NOMO-1 (cell line): ENCODE data around the gene HOTAIR.

ENCODE experiments used
- DNase-seq, 2 experiments: peaks; one replicate each; lab custom pipeline; 2025; ENCODE audit not compliant: unreplicated experiment in 2 of 2; lab: John Stamatoyannopoulos, UW

Gene HOTAIR

GRCh38 chr12:53949631-53950436, 24.9 kb downstream of the HOTAIR start:
- DNase-seq: no peak

GRCh38 chr12:53948650-53949593, 25.8 kb downstream of the HOTAIR start:
- no peak for DNase-seq

- DNase-seq: no peak
These were observed 27.0 kb downstream of the HOTAIR start for GRCh38 chr12:53947743-53948142.

- no peak for DNase-seq
These were observed 29.6 kb downstream of the HOTAIR start for GRCh38 chr12:53944907-53945847.

- DNase-seq: no peak
These were observed 30.5 kb downstream of the HOTAIR start for GRCh38 chr12:53944209-53944608.

GRCh38 chr12:53942467-53942997, 32.2 kb downstream of the HOTAIR start:
- DNase-seq: no peak

GRCh38 chr12:53941750-53942149, 33.0 kb downstream of the HOTAIR start:
- no peak for DNase-seq

GRCh38 chr12:53941187-53941586, 33.6 kb downstream of the HOTAIR start:
- no peak for DNase-seq

GRCh38 chr12:53940443-53941014, 34.2 kb downstream of the HOTAIR start:
- no peak for DNase-seq

- DNase-seq: no peak
These were observed 35.3 kb downstream of the HOTAIR start for GRCh38 chr12:53939141-53940108.

GRCh38 chr12:53938326-53939140, 36.2 kb downstream of the HOTAIR start, which contains the start of gene HOXC13:
HOXC13 (plus strand) TSS chr12:53938831; CDS start chr12:53938907, 76 bp downstream.
- DNase-seq: no peak

GRCh38 chr12:53937596-53938325, 37.0 kb downstream of the HOTAIR start:
- DNase-seq: no peak

GRCh38 chr12:53937099-53937498, 37.7 kb downstream of the HOTAIR start:
- no peak for DNase-seq

- DNase-seq: no peak
These were observed 39.1 kb downstream of the HOTAIR start for GRCh38 chr12:53935383-53936341.

GRCh38 chr12:53932915-53933314, 41.8 kb downstream of the HOTAIR start:
- DNase-seq: no peak
